Adrenal gland (tissue), 5 donors: ENCODE data around the gene RIPOR2.

Experiments
- POLR2A ChIP-seq, 2 donors: fragments of 450-650 bp; IDR thresholded peaks; one replicate each; pipeline ENCODE4 v1.6.1; 2017; ENCODE audit warnings: antibody characterized with exemption in 2 of 2, mild to moderate bottlenecking in 2 of 2, moderate library complexity in 1 of 2
- TF ChIP-seq, protein P1 (sequence below), 6 experiments: fragments of 450-650 bp in 4 of 6; fragments of 200-600 bp in 2 of 6; sonication (generic) in 1 of 6; IDR thresholded peaks; 1 replicate in 5 of 6; 2 replicates in 1 of 6; pipeline versions ENCODE4 v1.5.1 to v1.8.0; 2016 to 2021; ENCODE audit warnings: antibody characterized with exemption in 6 of 6, mild to moderate bottlenecking in 2 of 6, moderate library complexity in 1 of 6
- donor health status: DM: no; HTN: no; CAD: no.

- TF ChIP-seq, protein P1, sequence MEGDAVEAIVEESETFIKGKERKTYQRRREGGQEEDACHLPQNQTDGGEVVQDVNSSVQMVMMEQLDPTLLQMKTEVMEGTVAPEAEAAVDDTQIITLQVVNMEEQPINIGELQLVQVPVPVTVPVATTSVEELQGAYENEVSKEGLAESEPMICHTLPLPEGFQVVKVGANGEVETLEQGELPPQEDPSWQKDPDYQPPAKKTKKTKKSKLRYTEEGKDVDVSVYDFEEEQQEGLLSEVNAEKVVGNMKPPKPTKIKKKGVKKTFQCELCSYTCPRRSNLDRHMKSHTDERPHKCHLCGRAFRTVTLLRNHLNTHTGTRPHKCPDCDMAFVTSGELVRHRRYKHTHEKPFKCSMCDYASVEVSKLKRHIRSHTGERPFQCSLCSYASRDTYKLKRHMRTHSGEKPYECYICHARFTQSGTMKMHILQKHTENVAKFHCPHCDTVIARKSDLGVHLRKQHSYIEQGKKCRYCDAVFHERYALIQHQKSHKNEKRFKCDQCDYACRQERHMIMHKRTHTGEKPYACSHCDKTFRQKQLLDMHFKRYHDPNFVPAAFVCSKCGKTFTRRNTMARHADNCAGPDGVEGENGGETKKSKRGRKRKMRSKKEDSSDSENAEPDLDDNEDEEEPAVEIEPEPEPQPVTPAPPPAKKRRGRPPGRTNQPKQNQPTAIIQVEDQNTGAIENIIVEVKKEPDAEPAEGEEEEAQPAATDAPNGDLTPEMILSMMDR (IDR thresholded peaks at IDR 0.05), result no peak
- no peak for TF ChIP-seq POLR2A (IDR thresholded peaks at IDR 0.05)
Measured at GRCh38 chr6:24931296-24931695, 4.5 kb downstream of the RIPOR2 start.
